HG02571 (cell line): ENCODE measurements around the gene UBR3.

Experiments
- ATAC-seq: cut with Tn5 transposase; IDR thresholded peaks from one replicate; pipeline ENCODE4 v1.9.1; 2021; ENCODE audit warnings: mild to moderate bottlenecking, moderate library complexity; ENCODE audit not compliant: unreplicated experiment

UBR3 gene

DNA sequence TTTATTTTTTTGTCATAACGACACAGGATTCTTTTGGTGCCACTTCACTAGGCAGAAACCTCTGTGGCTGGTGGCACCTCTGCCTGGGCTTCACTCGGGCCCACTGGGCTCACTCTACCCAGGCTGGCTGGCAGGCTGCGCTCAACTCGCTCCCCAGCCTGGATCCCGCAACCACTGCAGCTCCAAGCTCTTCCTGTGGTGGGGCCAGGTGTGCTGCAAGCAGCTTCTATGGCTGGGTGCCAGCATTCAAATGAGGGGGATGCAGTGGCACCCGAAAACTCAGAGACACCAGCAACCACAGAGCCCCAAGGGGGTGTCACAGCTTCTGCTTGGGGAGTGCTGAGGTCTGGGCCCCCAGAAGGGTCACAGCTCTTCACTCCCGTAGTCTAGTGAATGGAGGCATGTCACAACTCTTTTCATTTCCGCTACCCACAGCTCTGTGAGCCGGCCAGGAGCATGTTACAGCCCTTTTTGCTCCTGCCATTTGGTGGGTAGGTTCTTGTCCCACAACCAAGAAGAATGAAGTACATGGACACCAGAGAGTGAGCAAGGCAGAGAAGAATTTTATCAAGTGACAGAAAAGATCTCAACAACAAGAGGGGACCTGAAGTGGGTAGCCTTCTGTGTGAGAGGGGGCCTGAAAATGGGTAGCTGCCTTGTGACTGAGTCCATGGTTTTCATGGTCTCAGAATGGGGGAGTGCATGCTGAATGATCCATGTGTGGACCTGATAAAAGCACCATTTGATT is 170.1 kb downstream of the UBR3 start:
- no peak for ATAC-seq

DNA sequence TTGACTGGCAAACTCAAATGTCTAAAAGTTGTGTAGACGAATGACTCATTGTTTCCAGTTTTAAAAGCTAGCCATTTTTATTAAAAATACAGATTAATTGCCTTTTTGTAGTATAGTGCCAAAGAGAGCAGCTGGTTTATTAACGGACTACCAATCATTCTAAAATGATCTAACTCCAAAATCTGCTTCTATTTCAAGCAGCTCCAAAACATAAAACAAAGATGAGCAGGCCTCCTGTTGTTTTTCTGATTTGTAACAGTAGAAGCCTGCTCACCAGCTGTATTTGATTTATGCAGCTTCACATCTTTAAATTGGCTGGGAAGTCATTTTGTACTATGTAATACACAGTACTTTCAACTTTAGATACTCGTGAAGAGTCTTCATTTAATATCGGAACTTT is 171.8 kb downstream of the UBR3 start:
- no peak for ATAC-seq

DNA sequence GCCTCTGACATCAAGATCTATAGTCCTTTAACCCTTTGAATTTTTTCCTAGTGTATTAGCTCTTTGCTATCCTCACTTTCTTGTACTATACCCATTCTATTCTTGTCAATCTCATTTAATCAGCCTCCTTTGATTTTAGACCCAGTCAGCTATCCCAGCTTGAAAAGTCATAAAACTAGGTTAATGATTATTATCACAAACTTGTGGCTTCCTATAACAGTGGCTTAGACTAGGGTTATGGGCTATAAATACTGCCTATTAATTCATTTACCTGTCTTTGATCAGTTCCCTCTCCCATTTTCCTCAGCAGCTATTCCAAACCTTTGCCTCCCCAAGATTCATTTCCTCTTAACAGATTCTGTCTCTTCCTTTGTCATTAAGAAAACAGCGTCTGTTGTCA is 174.8 kb downstream of the UBR3 start:
- ATAC-seq = no peak

DNA sequence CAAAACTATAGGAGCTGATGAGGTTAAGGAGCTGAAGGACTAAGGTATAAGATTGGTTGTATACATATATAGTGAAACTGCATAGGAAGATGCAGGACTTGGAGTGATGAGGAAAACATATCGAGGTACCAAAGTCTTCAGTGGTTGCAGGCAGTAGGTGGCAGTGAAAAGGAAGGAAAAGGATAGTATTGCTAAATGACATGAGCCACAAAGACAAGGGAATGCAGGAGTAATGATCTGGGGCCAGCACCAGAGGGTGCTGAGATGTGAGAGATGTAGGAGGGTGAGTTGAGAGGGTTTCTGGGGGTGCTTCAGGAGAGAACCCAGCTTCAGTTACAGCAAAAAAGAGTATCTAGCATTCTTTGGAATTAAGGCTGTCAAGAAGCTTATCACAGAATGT is 178.4 kb downstream of the UBR3 start:
- no peak for ATAC-seq

DNA sequence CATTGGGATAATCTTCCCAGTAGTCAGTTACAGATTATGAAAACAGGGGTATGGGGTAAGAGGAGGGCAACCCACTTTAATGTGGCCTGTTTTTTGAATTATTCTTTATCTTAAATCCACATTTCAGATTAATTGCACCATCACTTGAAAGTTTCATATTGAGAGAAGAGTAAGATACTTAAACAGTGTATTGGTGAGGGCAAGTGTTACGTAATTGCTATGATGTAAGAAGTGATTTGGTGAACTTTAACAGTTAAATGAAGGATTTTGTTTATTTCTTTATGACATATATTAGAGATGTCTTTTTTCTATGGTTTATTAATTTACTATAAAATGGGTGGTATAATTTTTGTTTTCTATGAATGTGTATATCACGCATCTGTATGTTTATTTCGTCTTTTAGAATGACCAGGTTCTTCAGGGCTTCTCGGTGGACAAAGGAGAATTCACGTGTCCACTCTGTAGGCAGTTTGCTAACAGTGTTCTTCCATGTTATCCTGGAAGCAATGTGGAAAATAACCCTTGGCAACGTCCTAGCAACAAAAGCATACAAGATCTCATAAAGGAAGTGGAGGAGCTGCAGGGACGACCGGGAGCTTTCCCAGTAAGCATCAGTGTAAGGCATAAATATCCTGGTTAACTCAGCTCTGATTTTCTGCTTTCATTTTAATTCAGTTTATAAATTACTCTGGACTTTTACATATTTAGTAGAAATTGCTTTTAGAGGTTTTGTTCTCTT is 179.5 kb downstream of the UBR3 start:
- ATAC-seq = no peak

DNA sequence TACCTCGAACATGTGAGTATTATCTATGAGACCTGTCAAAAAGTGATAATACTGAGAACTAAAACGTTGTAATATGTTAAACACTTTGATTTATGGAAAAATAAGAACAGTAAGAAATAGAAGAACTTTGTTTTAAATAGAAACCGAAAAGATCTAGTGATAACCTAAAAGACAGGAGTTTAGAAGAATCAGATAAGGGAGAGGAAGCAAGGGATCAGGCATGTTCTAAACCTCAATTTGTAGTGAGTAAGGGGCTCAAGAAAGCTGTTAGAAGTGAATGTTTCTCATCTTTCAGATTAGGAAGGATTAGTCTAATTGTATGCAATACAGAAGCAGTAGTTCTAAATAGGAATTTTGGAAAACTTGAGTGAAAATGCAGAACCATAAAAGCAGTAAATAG is 182.0 kb downstream of the UBR3 start:
- ATAC-seq = no peak

DNA sequence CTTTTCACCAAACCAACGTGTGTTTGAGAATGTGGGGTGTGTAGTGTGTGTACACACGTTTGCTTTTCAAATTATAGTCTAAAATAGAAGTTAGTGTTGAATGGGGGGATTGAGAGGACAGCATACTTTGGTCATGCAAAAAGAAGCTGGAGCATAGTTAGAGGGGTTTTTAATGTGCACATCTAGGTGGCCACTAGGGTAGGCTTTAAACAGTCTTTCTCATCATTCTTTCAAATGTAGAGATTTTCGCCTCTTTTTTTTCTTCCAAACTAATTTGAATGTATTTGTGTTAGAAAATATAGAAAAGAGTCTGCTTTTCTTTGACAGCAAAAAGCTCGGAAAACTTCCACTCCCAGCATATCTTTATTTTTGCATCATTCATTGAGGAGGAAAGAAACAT is 185.5 kb downstream of the UBR3 start:
- no peak for ATAC-seq

DNA sequence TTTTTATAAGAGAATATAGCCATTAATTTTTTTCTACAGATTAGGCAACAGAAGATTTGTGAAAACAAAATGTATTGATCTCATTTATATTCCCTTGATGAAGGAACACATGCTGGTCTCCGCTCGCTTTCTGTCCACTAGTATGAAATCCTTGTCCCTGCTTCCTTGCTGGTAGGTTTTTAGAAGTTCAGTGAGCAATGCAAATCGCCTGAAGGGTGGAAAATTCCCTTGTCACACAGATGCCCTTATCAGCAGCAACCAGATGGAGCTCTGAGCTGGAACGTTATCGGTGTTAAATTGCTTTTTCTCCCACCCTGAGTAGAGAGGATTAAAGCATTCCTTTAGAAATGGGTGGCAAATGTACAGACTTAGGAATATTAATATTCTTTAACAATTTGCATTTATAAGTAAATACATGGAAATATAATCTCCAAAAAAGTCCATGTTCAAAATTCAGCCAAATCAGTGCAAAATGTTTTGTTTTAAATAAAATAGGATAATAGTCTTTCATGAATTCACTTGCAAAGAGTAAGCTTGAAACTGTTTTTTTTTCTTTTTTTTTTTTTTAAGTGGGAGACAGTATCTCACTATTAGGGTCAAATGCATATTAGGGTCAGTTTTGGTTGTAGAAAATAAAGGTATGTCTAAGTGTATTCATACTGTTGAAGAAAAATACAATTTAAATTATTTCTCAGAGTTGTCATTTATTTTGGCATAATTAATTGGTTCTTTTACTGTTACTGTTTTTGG is 186.7 kb downstream of the UBR3 start:
- ATAC-seq = no peak

DNA sequence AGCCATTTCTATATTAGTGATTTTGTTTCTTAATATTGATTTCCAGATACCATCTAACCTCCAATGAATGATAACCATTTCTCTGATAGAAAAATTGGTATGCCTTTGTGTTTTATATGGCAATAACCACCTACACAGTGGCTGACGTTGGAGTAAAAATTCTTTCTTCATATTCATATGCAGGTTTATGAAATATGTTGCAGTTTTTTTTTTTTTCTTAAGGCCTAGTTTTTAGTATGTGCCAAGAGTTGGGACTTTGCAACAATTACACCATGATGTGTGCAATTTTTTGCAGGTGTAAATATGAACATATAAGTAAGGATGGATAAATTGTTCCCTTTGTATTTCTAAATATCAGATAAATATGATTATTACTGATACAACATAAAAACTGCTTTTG is 187.5 kb downstream of the UBR3 start:
- no peak for ATAC-seq

DNA sequence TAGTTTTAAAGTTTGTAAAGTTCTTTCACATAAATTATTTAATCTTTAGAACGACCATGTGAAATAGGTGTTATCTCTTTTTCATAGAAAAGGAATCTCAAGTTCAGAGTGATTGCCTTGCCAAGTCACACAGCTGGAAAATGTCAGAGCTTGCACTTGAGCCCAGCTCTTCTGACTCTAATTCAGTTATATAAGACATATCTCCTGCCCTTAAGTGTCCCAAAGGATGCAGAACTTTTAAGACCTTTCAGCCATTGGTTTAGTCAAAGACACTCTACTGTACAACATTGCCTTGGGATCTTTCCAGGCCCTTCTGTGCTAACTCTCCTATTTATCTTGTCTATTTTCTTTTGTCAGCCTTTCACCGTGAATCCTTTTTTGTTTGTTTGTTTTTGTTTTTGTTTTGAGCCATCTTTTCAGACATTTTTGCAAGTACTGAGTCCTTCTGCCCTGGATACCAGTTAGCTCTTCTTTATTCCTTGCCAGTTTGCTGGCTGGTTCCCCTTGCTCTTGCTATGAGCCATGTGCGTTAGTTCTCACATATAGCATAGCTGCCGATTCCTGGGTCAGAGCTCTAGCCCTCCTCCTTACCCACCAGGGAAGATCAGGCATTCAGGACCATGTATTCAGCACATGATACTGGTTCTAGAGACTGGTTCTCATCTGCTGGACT is 190.7 kb downstream of the UBR3 start:
- ATAC-seq = no peak

DNA sequence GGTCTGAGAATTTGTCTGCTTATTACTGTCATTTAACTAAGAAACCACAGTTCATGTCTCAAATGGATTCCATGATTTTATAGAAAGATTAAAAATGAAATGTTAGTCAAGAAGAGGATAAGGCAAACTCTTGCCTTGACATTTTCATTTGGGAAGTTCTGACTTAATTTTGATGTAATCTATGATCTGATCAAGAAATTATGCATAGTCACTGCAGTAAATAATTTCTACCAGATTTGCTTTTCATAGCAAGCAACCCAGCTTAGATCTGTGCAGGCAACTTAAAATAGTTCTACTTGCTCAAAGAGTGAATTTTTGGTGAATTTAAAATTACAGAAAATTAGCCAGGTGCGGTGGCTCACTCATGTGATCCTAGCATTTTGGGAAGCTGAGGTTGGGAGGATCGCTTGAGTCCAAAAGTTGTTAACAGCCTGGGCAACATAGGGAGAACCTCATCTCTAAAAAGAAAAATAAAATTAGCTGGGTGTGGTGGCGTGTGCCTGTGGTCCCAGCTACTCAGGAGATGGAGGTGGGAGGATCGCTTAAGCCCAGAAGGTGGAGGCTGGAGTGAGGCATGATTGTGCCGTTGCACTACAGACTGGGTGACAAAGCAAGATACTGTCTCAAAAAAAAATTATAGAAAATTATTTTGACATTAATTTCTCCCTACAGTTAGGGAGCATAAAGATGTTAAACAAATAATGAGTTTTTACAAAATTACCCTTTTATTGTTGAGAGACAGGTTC is 192.0 kb downstream of the UBR3 start:
- ATAC-seq = no peak

DNA sequence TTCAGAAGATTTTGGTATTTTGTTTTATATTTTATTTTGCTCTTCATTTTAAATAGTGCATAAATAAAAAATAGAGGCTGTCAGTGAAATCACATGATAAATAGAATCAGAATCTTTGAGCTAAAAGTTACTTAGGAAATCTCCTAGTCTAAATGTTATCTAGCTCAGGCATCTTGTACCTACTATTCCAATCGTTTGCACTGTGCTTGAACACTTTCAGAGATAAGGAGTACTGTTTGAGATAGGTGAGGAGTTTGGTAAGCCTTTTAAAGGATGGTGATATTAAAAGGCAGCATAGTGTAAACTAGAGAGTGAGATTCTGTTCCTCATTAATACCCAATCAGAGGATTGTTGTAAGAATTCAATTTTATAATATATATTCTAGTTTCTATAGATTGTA is 193.5 kb downstream of the UBR3 start:
- no peak for ATAC-seq

DNA sequence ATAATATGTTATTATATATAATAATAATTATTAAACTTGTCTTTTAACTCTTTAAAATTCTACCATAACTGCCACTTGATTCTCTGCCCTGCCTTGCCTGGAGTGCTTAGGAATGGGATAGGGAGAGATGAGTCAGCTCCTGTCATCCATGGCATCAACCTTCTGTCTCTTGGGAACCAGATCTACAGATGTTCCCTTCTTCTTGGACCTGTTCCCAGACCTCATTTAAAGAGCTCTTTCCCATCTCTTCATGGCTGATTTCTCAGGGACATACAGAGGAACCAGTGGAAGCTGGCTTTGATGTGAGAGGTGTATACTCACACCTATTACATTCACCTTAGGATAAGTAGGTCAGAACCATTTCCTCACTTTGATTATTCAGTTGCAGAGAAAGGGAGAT is 195.4 kb downstream of the UBR3 start:
- no peak for ATAC-seq

DNA sequence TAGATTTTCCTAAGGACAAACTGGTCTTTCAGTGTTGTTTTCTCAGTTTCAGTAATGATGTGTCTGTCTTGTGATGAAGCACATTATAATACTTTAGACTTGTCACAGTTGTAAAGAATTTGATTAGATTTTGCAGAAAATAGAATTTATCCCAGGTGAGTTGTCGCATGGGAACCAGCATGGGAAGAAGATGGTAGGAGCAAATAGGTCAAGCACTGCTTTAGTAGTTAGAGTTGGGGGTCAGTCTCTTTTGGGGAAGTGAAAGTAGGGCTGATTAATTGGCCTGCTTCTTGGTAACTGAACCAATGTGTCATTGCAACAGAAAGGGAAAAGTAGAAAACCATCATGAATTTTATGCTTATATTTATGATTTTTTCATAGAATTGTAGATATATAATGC is 197.5 kb downstream of the UBR3 start:
- ATAC-seq = peak; percentile 50

DNA sequence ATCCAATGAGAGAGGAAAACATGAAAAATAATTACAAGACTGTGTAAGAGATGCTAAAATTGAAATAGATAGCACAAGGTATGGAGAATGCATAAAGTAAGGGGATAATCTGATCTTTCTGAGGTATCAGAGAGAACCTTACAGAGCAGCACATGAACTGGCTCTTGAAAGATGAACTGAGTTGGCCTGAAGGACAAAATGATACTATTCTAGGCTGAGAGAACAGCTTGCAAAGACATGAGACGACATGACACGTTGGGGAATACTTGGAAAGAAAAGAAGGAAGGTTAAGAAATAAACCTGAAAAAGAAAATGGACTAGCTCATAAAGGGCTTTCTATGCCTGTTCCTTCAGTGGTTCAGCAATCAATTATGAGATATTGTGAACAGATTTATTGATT is 198.0 kb downstream of the UBR3 start:
- ATAC-seq = no peak

DNA sequence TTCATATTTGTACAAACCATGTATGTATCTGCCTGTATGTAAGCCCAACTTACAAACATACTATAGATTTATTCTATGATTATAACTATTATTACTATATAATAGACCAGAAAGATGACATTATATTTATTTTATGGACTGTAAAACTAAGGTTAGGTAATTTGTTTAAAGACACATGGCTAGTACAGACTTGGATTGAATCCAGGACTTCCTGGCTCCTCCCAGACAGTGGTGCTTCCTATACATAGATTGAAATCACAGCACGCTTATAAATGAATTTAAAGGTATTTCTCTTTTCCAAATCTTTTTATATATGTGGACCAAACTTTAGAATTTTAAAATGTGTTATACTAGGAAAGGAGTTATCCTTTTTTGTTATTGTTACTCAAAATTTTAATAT is 199.1 kb downstream of the UBR3 start:
- ATAC-seq = no peak

DNA sequence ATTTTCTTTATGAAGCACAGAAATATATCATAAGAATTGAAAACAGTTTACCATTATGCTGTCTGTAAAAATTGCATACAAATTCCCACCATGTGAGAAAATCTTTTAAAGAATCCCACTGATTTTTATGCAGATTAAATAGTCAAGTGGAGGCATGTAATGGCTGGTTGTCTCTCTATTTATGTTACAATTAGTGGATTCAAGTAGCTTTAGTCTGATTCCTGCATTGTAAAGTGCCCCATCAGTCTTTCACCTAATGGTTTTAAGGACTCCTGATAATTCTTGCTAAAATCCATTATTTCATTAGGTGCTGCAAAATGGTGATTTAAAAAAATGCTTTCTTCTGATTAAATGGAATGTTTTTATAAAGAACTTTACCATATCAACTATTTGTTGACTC is 202.3 kb downstream of the UBR3 start:
- ATAC-seq = no peak

DNA sequence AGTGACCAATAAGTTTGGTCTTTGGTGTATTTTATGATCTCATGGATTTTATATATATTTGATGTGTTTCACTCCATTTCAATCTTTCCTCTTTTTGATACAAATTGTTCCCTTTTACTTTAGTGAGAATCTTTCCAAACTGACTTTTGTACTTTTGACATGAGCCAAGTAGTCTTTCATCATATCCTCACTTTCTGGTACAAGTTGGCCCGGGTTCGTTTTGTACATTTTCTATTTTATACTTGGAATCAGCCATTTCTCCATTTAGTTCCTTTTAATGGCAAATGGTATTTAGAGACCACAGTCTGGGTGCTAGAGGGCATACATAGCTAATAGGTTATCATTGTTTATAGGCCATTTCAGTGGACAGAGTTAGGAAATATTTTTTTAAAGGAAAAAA is 202.8 kb downstream of the UBR3 start:
- ATAC-seq = no peak

DNA sequence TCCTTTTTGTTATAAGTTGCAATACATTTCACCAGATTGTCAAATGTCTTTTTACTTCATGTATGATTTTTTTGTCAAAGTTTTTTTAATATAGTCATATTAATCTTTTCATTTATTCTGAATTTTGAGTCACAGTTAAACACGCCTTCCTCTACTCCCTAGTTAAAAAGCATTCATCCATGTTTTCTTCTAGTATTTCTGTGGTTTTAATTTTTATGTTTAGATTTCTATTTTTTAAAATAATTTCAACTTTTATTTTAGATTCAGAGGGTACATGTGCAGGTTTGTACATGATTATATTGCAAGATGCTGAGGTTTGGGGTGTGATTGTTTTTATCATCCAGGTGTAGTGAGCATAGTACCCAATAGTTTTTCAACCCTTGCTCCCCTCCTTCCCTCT is 204.0 kb downstream of the UBR3 start:
- ATAC-seq = no peak

DNA sequence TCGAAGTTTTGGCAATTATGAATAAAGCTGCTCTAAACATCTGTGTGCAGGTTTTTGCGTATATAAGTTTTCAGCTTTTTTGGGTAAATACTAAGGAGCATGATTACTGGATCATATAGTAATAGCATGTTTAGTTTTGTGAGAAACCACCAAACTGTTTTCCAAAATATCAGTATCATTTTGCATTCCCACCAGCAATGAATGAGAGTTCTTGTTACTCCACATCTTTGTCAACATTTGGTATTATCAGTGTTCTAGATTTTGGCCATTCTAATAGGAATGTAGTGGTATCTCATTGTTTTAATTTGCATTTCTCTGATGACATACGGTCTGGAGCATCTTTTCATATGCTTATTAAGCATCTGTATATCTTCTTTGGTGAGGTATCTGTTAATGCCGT is 207.3 kb downstream of the UBR3 start:
- ATAC-seq = no peak

DNA sequence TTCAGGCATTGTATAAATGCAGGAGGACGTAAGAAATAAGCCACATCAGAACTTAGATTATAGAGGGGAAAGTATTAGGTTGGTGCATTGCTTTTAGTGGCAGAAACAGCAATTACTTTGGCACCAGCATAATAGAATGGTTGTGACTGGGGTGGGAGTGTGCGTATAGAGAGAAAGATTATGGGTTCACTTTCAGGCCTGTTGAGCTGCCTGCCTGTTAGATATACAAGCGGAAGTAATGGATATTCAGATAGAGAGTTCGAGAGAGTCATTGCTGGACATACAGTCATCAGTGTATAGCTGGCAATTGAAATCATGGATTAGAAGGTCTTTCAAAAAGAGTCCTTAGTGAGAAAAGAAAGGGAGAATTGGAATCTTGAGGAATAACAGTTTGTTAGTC is 211.5 kb downstream of the UBR3 start:
- ATAC-seq = no peak
